SU-DHL-6 (cell line): ENCODE results near the gene NOL8.

Experiments used
- EZH2phosphoT487 ChIP-seq: fragments of 200-600 bp; sonication (generic), shearing (Covaris generic); conservative IDR thresholded peaks from 2 replicates; pipeline ENCODE4 v1.6.1; 2018; ENCODE audit warnings: mild to moderate bottlenecking, antibody characterized with exemption, low read length, moderate library complexity, mixed read lengths
- TF ChIP-seq, protein P1 (sequence below): fragments of 200-600 bp; sonication (generic); IDR thresholded peaks from one replicate; pipeline ENCODE4 v1.5.1; 2017; ENCODE audit warnings: antibody characterized with exemption, mild to moderate bottlenecking, low read length, moderate library complexity; ENCODE audit not compliant: insufficient read depth, poor library complexity, severe bottlenecking

- TF ChIP-seq, protein P1, sequence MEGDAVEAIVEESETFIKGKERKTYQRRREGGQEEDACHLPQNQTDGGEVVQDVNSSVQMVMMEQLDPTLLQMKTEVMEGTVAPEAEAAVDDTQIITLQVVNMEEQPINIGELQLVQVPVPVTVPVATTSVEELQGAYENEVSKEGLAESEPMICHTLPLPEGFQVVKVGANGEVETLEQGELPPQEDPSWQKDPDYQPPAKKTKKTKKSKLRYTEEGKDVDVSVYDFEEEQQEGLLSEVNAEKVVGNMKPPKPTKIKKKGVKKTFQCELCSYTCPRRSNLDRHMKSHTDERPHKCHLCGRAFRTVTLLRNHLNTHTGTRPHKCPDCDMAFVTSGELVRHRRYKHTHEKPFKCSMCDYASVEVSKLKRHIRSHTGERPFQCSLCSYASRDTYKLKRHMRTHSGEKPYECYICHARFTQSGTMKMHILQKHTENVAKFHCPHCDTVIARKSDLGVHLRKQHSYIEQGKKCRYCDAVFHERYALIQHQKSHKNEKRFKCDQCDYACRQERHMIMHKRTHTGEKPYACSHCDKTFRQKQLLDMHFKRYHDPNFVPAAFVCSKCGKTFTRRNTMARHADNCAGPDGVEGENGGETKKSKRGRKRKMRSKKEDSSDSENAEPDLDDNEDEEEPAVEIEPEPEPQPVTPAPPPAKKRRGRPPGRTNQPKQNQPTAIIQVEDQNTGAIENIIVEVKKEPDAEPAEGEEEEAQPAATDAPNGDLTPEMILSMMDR = no peak
- TF ChIP-seq EZH2phosphoT487 = no peak
These were observed 12.1 kb downstream of the NOL8 start for GRCh38 chr9:92312887-92313623.
